Kidney tubule cell (primary cell): ENCODE measurements around the gene USP32.

Experiments
- DNase-seq: peaks from one replicate; pipeline ENCODE4 v3.0.0-alpha.2; 2018; ENCODE audit warnings: low spot score

The USP32 gene

GRCh38 chr17:60300949-60301348, 91.0 kb downstream of the USP32 start:
- DNase-seq, result no peak

DNA sequence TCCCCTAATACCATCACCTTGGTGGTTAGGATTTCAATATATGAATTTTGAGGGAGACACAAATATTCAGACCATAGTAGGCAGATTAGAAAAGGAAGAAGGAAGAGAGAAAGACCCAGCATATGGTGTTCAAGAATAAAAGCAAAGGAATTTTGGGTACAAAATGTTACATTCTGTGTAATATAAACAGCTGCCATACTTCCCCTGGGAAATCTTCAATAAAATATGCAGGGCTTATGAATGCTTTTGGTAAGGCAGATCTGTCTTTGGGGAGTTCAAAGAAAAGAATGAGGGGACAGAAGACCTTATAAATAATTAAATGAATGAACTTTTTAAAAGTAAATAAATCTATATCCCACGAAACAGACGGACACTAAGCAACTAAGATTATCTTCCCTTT, 91.9 kb downstream of the USP32 start:
- DNase-seq, result no peak

GRCh38 chr17:60297760-60298401, 94.1 kb downstream of the USP32 start:
- no peak for DNase-seq

DNA sequence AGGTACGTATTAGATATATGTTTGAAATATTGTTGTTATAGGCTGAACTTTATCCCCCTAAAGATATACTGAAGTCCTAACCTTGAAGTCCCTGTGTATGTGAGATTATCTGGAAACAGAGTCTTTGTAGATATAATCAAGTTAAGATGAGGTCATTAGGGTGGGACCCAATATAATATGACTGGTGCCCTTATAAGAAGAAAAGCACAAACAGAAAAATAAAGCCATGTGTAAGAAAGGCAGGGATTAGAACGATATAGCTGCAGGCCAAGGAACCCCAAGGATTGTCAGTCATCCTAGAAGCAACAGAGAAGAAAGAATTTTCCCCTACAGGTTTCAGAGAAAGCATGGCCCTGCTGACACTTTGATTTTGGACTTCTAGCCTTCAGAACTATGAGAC, 95.8 kb downstream of the USP32 start:
- DNase-seq, result no peak

- no peak for DNase-seq
These were observed 98.2 kb downstream of the USP32 start for GRCh38 chr17:60293580-60294335.

DNA sequence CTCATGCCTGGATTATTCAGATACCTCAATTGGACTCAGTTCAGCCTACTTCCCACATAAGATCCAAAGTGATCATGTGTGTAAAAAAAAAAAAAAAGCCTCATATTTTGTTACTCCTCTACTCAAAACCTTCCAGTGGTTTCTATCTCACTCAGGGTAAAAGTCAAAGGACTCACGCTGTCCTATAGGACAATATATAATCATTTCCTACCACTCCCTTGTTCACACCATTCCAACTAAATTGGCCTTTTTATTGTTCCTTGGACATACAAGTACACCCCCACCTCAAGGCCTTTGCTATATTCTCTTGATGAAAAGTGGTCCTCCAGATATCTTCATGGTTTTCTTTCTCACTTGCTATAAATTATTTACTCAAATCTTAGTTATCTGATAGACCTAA, 99.2 kb downstream of the USP32 start:
- DNase-seq, result no peak

- DNase-seq, result no peak
These were observed 107.2 kb downstream of the USP32 start for GRCh38 chr17:60284709-60285108.

DNA sequence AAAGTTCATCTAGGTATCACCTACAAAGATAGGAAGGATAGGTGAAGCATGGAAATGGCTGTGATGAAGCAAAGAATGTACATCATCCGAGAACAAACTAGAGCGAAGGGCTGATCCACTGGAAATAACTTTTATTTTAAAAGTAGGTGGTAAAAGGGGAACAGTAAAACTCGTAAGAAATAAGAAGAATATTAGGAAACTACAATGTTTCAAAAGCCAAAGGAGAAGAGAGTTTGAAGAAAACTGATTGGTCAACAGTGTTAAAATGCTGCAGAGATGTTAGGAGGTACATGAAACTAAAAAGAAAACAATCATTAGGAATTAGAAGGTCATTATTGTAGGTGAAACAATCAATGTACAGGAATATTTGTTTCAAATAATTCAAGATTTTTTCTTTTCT, 108.1 kb downstream of the USP32 start:
- DNase-seq, result no peak

GRCh38 chr17:60280673-60281072, 111.3 kb downstream of the USP32 start:
- DNase-seq, result no peak

DNA sequence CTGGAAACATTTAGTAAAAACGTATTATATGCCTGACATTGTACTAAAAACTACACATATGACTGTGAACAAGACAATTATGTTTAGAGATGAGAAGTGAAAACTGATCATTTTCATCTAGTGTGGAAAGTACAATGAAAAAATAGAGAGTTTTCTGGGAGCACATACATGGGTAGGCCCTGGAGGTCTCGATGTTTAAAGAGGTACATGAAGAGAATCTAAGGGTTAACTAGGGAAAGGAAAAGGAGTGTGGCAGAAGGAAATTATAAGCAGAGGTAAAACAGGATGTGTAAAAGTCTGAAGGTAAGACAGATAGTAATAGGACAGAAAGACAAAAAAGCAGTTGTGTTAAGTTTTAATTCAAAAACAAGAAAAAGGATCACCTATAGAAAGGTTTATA, 113.7 kb downstream of the USP32 start:
- DNase-seq, result no peak

DNA sequence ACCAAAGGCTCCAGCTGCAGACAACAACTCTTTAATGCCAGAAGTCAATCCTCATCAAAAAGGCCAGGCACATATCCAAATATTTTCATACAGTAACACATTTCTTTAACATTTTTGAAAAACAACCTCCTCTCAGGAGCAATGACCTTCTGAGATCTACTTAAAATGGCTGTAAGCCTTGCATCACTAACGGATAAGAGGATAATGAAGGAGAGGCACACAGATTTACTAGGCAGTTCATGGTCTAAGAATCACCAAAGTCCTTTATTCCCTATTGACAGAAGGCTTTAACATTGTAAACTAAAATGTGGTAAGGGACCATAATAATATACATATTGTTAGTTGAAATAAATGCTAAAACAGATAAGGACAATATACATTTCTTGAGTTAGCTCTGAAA, 114.7 kb downstream of the USP32 start:
- no peak for DNase-seq

- DNase-seq, result no peak
These were observed 122.5 kb downstream of the USP32 start for GRCh38 chr17:60269417-60269816.

GRCh38 chr17:60260540-60260939, 131.4 kb downstream of the USP32 start:
- DNase-seq, result no peak

DNA sequence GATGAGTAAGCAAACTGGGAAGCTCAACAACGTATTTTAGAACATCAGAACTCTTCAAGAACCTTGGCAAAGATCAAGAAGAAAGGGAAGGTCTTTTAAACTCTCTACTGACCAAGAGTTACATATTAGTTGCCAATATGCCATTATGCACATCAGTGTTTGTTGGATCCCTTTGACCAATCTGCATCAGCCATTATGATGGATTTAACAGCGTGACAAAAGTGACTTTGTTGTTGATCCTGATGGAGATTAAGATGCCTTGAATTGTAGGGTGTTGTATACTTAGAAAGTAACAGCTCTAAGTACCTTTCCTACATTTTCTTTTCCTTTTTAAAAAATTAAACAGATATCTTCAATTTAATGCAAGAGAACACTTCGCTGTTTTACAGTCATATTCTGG, 133.6 kb downstream of the USP32 start:
- DNase-seq, result no peak

DNA sequence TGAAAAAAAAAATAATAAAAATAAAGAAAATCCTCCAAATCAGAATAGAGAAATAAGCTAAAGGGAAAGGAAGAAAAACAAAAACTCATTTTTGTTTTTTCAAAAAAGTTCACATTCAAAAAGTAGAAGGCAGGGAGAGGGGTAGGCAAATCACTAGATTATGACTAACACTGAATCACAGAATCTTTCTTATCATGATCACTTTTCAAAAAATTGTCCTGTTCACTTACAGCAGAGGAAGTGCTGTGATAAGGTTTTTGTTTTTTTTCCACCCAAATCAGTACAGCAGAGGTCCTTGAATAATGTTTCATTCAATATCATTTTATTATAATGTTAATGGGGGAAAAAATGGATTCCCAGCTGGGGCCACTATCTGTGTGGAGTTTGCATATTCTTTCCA, 135.8 kb downstream of the USP32 start:
- no peak for DNase-seq

DNA sequence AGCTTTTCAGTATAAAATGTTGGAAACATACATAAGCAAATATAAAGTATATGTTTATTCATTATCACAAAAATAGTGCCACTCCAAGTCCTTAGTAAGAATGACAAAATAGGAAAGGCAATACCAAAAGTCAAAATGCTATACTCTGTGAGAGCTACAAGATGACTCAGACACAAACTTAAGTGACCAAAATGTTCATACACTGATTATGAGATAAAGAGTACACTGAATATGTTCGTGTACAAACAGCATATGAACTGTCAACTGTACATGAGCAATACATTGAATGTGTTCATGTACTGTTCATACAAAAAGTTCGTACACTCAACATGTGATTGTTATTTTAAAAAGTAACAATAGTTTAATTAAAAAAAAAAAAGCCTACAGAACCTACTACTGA, 138.9 kb downstream of the USP32 start:
- no peak for DNase-seq

DNA sequence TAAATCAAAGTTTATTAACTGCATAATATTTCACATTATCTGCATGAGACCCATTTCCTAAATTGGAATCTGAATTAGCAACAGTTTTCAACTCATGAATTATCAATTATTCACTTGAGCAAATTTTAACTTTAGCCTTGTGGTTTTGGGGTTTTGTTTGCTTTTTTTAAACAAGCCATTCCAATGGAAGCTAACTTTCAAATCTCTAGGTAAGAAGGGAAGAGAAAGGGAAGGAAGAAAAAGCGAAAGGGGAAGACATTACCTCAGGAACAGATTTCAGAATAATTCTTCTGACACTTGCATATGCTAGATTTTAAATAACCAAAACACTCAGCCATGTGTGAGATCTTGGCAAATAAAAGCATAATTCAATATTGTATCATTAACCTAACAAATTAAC, 139.5 kb downstream of the USP32 start:
- no peak for DNase-seq

- DNase-seq, result no peak
These were observed 142.6 kb downstream of the USP32 start for GRCh38 chr17:60249290-60249826.

- DNase-seq, result no peak
These were observed 143.2 kb downstream of the USP32 start for GRCh38 chr17:60248618-60249289.

GRCh38 chr17:60247836-60248461, 144.0 kb downstream of the USP32 start:
- no peak for DNase-seq

DNA sequence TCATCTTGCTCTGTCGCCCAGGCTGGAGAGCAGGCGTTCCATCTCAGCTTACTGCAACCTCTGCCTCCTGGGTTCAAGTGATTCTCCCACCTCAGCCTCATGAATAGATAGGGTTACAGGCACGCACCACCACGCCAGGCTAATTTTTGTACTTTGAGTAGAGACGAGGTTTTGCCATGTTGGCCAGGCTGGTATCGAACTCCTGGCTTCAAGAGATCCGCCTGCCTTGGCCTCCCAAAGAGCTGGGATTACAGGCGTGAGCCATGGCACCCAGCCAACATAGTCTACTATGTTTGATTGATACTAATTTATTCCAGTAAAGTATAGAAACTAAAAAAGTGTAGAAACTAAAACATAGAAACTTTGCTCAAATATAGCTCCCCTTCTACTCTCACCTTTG, 147.3 kb downstream of the USP32 start:
- DNase-seq, result no peak

DNA sequence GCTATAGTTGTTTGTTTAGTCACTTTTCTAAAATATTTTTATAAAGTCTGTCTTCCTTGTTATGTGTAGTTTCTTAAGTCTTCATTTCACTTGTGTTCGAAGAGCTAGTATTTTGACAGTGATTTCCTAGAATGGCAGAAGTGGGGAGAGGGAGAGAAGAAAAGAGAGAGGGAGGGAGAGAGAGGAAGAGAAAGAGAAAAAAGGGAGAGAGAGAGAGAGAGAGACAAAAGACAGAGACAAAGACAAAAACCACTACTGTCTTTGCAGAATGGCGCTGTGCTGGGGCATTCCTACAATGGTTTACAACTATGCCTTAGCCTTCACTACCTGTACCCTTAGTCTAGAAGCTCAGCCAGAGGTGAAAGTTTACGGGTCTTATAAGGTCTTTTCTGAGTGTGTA, 151.6 kb downstream of the USP32 start:
- no peak for DNase-seq

GRCh38 chr17:60231691-60232090, 160.2 kb downstream of the USP32 start:
- peak; percentile 10 for DNase-seq
